Measurements from ENCODE around the gene PDZD2.

PDZD2 gene

DNA sequence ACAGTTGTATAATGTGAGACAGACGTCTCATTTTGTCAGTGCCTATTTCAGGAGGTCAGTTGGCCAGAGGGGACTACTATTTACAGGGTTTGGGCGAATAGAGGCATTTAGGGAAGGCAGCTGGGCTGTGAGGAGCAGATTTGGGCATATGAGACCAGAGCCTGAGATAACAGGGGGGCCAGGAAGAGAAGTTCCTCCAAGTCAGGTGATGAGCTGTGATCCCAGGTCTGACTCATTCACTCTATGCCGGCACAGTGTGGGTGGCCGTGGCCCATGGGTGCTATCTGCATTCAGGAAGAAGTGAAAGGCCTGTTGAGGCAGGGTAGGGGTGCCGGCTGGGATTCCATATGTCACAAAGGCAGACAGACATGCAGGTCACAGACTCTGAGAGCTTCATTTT, 142.8 kb downstream of the PDZD2 start:
- H3K36me3 ChIP-seq (replicated peaks; ENCODE audit: insufficient read depth, low read length): no peaks in the 10 kb centered on the region
- no peak overlapping the region for H2AFZ ChIP-seq (ENCODE audit: low read length)
- H3K4me3 ChIP-seq (ENCODE audit: low read length): no peak overlapping the region
- H3K9ac ChIP-seq (ENCODE audit: low read length): no peak overlapping the region
- H3K4me2 ChIP-seq (ENCODE audit: low read depth, low read length): no peak overlapping the region
- H3K27ac ChIP-seq (ENCODE audit: low read length): no peak overlapping the region
- H4K20me1 ChIP-seq (ENCODE audit: insufficient read depth, low read length): no peaks in the 10 kb centered on the region
- H3K4me1 ChIP-seq (ENCODE audit: low read length): no peaks in the 10 kb centered on the region
- H3K9me2 ChIP-seq (replicated peaks; ENCODE audit: insufficient read depth, low read length): no peaks in the 10 kb centered on the region
- DNase-seq: no peak
- no peaks in the 10 kb centered on the region for H3K79me2 ChIP-seq (ENCODE audit: low read length)
- no peaks in the 10 kb centered on the region for H3F3A ChIP-seq (ENCODE audit: insufficient read depth, low read length)
- no peaks in the 10 kb centered on the region for H3K9me3 ChIP-seq (replicated peaks; ENCODE audit: insufficient read depth, low read length)
- H3K27me3 ChIP-seq (replicated peaks; ENCODE audit: insufficient read depth, low read length): no peaks in the 10 kb centered on the region
- TF ChIP-seq EZH2 (optimal IDR thresholded peaks at IDR 0.05; ENCODE audit: low read depth, low read length) (no peak), EZH2phosphoT487 (IDR thresholded peaks at IDR 0.05; ENCODE audit: low read length) (no peak)
- TF ChIP-seq, protein P1, sequence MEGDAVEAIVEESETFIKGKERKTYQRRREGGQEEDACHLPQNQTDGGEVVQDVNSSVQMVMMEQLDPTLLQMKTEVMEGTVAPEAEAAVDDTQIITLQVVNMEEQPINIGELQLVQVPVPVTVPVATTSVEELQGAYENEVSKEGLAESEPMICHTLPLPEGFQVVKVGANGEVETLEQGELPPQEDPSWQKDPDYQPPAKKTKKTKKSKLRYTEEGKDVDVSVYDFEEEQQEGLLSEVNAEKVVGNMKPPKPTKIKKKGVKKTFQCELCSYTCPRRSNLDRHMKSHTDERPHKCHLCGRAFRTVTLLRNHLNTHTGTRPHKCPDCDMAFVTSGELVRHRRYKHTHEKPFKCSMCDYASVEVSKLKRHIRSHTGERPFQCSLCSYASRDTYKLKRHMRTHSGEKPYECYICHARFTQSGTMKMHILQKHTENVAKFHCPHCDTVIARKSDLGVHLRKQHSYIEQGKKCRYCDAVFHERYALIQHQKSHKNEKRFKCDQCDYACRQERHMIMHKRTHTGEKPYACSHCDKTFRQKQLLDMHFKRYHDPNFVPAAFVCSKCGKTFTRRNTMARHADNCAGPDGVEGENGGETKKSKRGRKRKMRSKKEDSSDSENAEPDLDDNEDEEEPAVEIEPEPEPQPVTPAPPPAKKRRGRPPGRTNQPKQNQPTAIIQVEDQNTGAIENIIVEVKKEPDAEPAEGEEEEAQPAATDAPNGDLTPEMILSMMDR (IDR thresholded peaks at IDR 0.05; ENCODE audit: low read length): no peak

DNA sequence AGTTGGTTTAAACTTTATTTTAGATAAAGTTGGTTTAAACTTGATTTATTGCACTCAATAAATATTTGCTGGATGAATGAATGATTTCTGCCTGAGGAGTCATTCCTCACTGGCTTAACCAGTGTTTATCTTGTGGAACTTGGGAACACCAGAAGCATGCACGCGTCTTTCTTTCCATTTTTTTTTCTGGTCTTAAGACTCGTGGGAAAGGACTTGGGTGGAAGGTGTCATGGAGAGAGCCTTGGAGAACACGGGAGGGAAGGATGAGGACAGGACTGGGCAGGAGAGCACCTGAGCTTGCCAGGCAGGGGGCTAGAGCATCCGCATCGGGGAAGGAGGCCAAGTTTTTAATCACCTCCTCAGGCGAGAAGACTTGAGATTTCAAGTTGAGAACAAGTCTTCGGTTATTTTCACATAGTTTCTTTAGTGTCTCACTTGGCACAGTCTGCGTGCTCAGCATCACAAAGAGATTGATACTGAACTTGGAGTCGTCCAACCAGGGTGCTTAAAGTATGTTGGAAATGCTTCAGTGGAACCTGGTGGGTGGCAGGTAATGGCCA, 144.2 kb downstream of the PDZD2 start:
- Histone ChIP-seq H3F3A (ENCODE audit: insufficient read depth, low read length) (no peaks in the 10 kb centered on the region), H4K20me1 (ENCODE audit: insufficient read depth, low read length) (no peaks in the 10 kb centered on the region), H3K4me2 (ENCODE audit: low read depth, low read length) (no peak overlapping the region), H3K4me1 (ENCODE audit: low read length) (no peaks in the 10 kb centered on the region), H3K36me3 (replicated peaks; ENCODE audit: insufficient read depth, low read length) (no peaks in the 10 kb centered on the region), H2AFZ (ENCODE audit: low read length) (no peak overlapping the region), H3K9ac (ENCODE audit: low read length) (no peak overlapping the region), H3K4me3 (ENCODE audit: low read length) (no peak overlapping the region), H3K27ac (ENCODE audit: low read length) (no peak overlapping the region), H3K27me3 (replicated peaks; ENCODE audit: insufficient read depth, low read length) (no peaks in the 10 kb centered on the region), H3K9me2 (replicated peaks; ENCODE audit: insufficient read depth, low read length) (no peaks in the 10 kb centered on the region), H3K79me2 (ENCODE audit: low read length) (no peaks in the 10 kb centered on the region), H3K9me3 (replicated peaks; ENCODE audit: insufficient read depth, low read length) (no peaks in the 10 kb centered on the region)
- DNase-seq: no peak
- TF ChIP-seq, protein P1 (IDR thresholded peaks at IDR 0.05; ENCODE audit: low read length): no peak
- TF ChIP-seq EZH2 (optimal IDR thresholded peaks at IDR 0.05; ENCODE audit: low read depth, low read length): no peak
- TF ChIP-seq EZH2phosphoT487 (IDR thresholded peaks at IDR 0.05; ENCODE audit: low read length): no peak

DNA sequence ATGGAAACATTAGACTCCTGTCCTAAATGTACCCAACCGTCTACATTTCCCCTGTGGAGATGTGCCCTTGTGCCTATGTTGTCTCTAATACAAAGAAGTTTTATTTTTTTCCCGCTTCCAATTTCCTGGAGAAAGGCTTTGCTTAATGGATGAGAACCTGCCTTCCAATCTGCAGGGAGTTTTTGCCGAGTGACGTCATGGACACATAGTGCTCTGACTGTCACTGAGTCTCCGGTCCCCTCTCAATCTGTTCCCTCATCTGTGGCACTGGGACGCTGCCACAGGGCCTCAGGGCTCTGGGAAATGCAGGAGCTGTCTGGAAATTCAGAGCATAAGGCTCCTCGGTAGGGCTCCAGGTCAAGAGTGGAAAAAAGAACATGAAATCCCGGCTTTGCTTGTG, 144.8 kb downstream of the PDZD2 start:
- no peaks in the 10 kb centered on the region for H3F3A ChIP-seq (ENCODE audit: insufficient read depth, low read length)
- H3K4me2 ChIP-seq (ENCODE audit: low read depth, low read length): no peak overlapping the region
- H3K4me1 ChIP-seq (ENCODE audit: low read length): no peaks in the 10 kb centered on the region
- H3K27me3 ChIP-seq (replicated peaks; ENCODE audit: insufficient read depth, low read length): no peaks in the 10 kb centered on the region
- no peaks in the 10 kb centered on the region for H3K9me2 ChIP-seq (replicated peaks; ENCODE audit: insufficient read depth, low read length)
- TF ChIP-seq EZH2 (optimal IDR thresholded peaks at IDR 0.05; ENCODE audit: low read depth, low read length): no peak
- TF ChIP-seq, protein P1 (IDR thresholded peaks at IDR 0.05; ENCODE audit: low read length): no peak
- no peak for TF ChIP-seq EZH2phosphoT487 (IDR thresholded peaks at IDR 0.05; ENCODE audit: low read length)
- no peaks in the 10 kb centered on the region for H3K79me2 ChIP-seq (ENCODE audit: low read length)
- no peaks in the 10 kb centered on the region for H3K36me3 ChIP-seq (replicated peaks; ENCODE audit: insufficient read depth, low read length)
- H2AFZ ChIP-seq (ENCODE audit: low read length): no peak overlapping the region
- no peaks in the 10 kb centered on the region for H3K9me3 ChIP-seq (replicated peaks; ENCODE audit: insufficient read depth, low read length)
- H4K20me1 ChIP-seq (ENCODE audit: insufficient read depth, low read length): no peaks in the 10 kb centered on the region
- H3K9ac ChIP-seq (ENCODE audit: low read length): no peak overlapping the region
- no peak for DNase-seq
- H3K4me3 ChIP-seq (ENCODE audit: low read length): no peak overlapping the region
- no peak overlapping the region for H3K27ac ChIP-seq (ENCODE audit: low read length)

Data from MM.1S (cell line).